Thoracic aorta (tissue), 2 donors: ENCODE measurements around the gene FHDC1. TPM values are rescaled to one million over a fixed set of nuclear protein-coding genes. Genes with fewer than 3 reads are reported as not detected.

Experiments
- ATAC-seq: fragments of 150-250 bp; one replicate; pipeline ENCODE4 v1.8.0; 2017; ENCODE audit warnings: low read depth; ENCODE audit not compliant: insufficient number of reproducible peaks, low FRiP score
- DNase-seq: peaks from one replicate; pipeline ENCODE4 v3.0.0-alpha.2; 2020; ENCODE audit warnings: low spot score
- H3K27ac ChIP-seq, 2 donors: fragments of 200-600 bp; sonication (generic); 1 replicate in 1 of 2; 2 replicates in 1 of 2; pipeline ENCODE4 v1.5.1; 2016; ENCODE audit warnings: mild to moderate bottlenecking in 2 of 2, moderate library complexity in 2 of 2
- H3K27me3 ChIP-seq: fragments of 200-600 bp; sonication (generic); replicated peaks from 2 replicates; pipeline ENCODE4 v1.6.0; 2016; ENCODE audit warnings: mild to moderate bottlenecking; ENCODE audit not compliant: insufficient read depth
- H3K36me3 ChIP-seq: fragments of 200-600 bp; sonication (generic); one replicate; pipeline ENCODE4 v1.5.1; 2016
- H3K4me1 ChIP-seq, 2 donors: fragments of 200-600 bp; sonication (generic); 1 replicate in 1 of 2; 2 replicates in 1 of 2; pipeline versions ENCODE4 v1.5.1 to v1.6.0; 2016; ENCODE audit warnings: low read depth in 2 of 2, mild to moderate bottlenecking in 1 of 2; ENCODE audit not compliant: control insufficient read depth in 1 of 2
- H3K4me3 ChIP-seq: fragments of 200-600 bp; sonication (generic); 2 replicates; pipeline ENCODE4 v1.5.1; 2016; ENCODE audit warnings: mild to moderate bottlenecking
- H3K9me3 ChIP-seq: fragments of 200-600 bp; sonication (generic); 2 replicates; pipeline ENCODE4 v1.5.1; 2016
- total RNA-seq, 2 donors: library from RNA; depleted of rRNA; stranded (reverse); fragments of >200 nt; gene quantifications; one replicate each; pipeline versions ENCODE4 v1.1.0 to v1.2.3, GENCODE V29; 2016
- TF ChIP-seq, protein P1 (sequence below): fragments of 200-600 bp; sonication (generic); IDR thresholded peaks from one replicate; pipeline ENCODE4 v1.5.1; 2019; ENCODE audit warnings: antibody characterized with exemption

The FHDC1 gene
- total RNA-seq, 2 donors from 2014 or later = 0.27 to 0.35 TPM

DNA sequence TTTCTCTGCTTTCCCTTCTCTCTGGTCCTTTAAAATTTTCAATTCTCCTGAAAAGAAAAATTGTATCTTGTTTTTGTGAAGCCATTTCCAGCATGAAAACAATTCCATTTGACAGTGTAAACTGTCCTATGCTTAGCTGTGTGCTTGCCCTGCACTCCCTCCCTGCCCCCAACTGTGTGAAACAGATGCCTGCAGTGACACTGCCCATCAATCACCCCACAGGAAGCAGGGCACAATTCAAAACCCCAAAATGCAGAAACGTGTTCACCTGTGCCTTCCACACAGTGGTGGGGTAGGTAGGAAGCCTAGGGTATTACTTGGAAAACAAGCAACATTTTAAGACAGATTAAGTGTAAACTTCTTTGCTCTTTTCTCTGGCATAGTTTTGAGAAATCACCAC lies 6.2 kb upstream of the FHDC1 start:
- no peaks in the 10 kb centered on the region for H3K4me1 ChIP-seq
- TF ChIP-seq, protein P1, sequence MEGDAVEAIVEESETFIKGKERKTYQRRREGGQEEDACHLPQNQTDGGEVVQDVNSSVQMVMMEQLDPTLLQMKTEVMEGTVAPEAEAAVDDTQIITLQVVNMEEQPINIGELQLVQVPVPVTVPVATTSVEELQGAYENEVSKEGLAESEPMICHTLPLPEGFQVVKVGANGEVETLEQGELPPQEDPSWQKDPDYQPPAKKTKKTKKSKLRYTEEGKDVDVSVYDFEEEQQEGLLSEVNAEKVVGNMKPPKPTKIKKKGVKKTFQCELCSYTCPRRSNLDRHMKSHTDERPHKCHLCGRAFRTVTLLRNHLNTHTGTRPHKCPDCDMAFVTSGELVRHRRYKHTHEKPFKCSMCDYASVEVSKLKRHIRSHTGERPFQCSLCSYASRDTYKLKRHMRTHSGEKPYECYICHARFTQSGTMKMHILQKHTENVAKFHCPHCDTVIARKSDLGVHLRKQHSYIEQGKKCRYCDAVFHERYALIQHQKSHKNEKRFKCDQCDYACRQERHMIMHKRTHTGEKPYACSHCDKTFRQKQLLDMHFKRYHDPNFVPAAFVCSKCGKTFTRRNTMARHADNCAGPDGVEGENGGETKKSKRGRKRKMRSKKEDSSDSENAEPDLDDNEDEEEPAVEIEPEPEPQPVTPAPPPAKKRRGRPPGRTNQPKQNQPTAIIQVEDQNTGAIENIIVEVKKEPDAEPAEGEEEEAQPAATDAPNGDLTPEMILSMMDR = no peak
- no peak for DNase-seq
- ATAC-seq = no peak
- H3K9me3 ChIP-seq = no peaks in the 10 kb centered on the region
- no peak overlapping the region for H3K4me3 ChIP-seq
- no peaks in the 10 kb centered on the region for H3K36me3 ChIP-seq
- H3K27ac ChIP-seq = no peak overlapping the region
- no peaks in the 10 kb centered on the region for H3K27me3 ChIP-seq

- H3K4me3 ChIP-seq = no peak overlapping the region
- peaks cover 6 to 23% of the 10 kb centered on the region in 2 donors for H3K4me1 ChIP-seq
- ATAC-seq (no peak), DNase-seq (no peak)
- H3K27ac ChIP-seq = no peak overlapping the region
- H3K36me3 ChIP-seq = no peaks in the 10 kb centered on the region
- H3K9me3 ChIP-seq = no peaks in the 10 kb centered on the region
- TF ChIP-seq, protein P1 = no peak
- no peaks in the 10 kb centered on the region for H3K27me3 ChIP-seq
Measured at GRCh38 chr4:152935143-152935542, 980 bp upstream of the FHDC1 start.

DNA sequence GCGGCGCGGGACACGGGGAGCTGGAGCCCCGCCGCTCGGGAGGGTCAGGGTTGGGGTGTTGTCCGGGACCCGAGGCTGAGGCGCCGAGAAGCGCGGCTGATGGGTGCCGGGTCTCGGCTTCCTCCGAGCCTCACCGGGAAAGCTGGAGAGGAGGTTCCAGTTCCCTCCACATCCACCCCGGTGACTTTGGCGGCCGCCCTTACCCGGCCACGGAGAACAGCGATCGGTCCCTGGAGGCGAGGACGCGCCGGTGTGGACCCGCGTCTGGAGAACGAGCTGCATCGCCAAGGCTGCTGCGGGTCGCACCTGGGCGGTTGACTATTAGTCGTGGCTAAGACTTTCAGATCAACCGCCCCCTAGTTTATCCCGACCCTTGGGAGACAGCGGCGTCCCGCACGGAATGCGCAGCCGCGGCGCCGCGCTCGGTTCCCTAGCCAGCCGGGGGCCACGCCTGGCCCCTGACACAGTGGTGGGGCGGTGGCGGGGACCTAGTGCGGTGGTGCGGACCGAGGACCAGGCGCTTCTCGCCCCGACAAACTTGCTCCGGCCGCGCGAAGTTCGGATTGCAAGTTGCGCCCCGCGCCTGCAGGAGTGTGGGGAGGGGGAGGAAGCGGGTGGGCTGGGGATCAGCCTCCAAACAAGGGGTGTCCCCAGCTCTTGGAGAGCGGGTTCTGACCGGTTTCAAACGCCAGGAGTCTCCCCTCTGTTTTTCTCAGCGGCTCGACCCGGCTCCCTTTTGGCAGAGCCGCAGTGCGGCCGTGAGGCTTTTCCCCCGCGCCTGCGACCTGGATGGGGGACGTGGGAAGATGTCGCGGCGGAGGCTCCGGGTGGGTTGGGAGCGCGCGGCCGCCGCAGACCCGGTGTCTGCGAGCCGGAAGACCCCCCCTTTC lies 568 bp downstream of the FHDC1 start:
- DNase-seq = no peak

GRCh38 chr4:152937336-152938236 lies 1.5 kb downstream of the FHDC1 start:
- Histone ChIP-seq H3K27me3 (no peaks in the 10 kb centered on the region), H3K27ac (no peak overlapping the region), H3K4me1 (peaks cover 6 to 23% of the 10 kb centered on the region in 2 donors), H3K9me3 (no peaks in the 10 kb centered on the region), H3K4me3 (peak overlapping the region; percentile 80), H3K36me3 (no peaks in the 10 kb centered on the region)
- DNase-seq = no peak
- ATAC-seq = no peak
- TF ChIP-seq, protein P1 = no peak

More for the DNA sequence above, 568 bp downstream of the FHDC1 start:
- TF ChIP-seq, protein P1 = no peak
- no peaks in the 10 kb centered on the region for H3K9me3 ChIP-seq
- H3K4me3 ChIP-seq = peak overlapping the region; percentile 80
- no peaks in the 10 kb centered on the region for H3K27me3 ChIP-seq
- H3K4me1 ChIP-seq = peaks cover 6 to 23% of the 10 kb centered on the region in 2 donors
- H3K36me3 ChIP-seq = no peaks in the 10 kb centered on the region
- ATAC-seq = no peak
- H3K27ac ChIP-seq = no peak overlapping the region
